K562 (cell line): Measurements from ENCODE around the gene TBC1D2. TPM values are rescaled to one million over a fixed set of nuclear protein-coding genes. Genes with fewer than 3 reads are reported as not detected.
A peak's percentile ranks its signal among the peaks of the same experiment; 100 is the strongest.

Experiments used
- ATAC-seq: fragments of 200-7000 bp; cut with Tn5 transposase; 3 replicates; pipeline ENCODE4 v1.9.1; 2020; ENCODE audit warnings: moderate library complexity
- BruUV-seq: library from RNA; stranded (reverse); fragments of 400-500 nt; replicated peaks from 2 replicates; lab custom pipeline; 2021; lab: Mats Ljungman, UMichigan
- CTCF ChIA-PET: fragments of 300-600 bp; formaldehyde crosslinking; extraction: SDS; loops from one replicate; lab custom pipeline; 2021; ENCODE audit warnings: low intra/inter-chr PET ratio; lab: Yijun Ruan, JAX
- POLR2A ChIA-PET: fragments of 300-600, 350-650 bp; sonication (Branson Sonifier 250); formaldehyde crosslinking; extraction: SDS; loops from one replicate; lab custom pipeline; 2021; ENCODE audit warnings: antibody characterized with exemption, inconsistent platforms; lab: Yijun Ruan, JAX
- DNase-seq, 4 experiments: peaks; one replicate each; pipeline versions ENCODE4 v3.0.0 to v3.0.0-alpha.2; 2011 to 2018; ENCODE audit warnings: low spot score in 3 of 4, mixed read lengths in 3 of 4; ENCODE audit errors: extremely low read depth in 1 of 4
- FAIRE-seq: peaks from 2 replicates; lab custom pipeline; 2011; peaks lifted over from hg19 to GRCh38; lab: Jason Lieb, UNC
- H2AFZ ChIP-seq: 2 replicates; pipeline ENCODE4 v1.6.0; 2011; ENCODE audit warnings: low read depth, low read length, control low read depth, inconsistent platforms
- H3K27ac ChIP-seq: fragments of 200-600 bp; 3 replicates; pipeline ENCODE4 v1.8.0; 2011; ENCODE audit warnings: low read depth, mild to moderate bottlenecking, control low read depth, inconsistent platforms, low read length, moderate library complexity, mixed read lengths; ENCODE audit errors: extremely low read depth
- H3K27me3 ChIP-seq, 2 experiments: fragments of 300-600 bp in 1 of 2; 2 replicates in 1 of 2; 3 replicates in 1 of 2; pipeline versions ENCODE4 v1.6.0 to v1.8.0; 2011; ENCODE audit warnings: inconsistent platforms in 2 of 2, low read length in 2 of 2, mild to moderate bottlenecking in 1 of 2, mixed read lengths in 1 of 2, moderate library complexity in 1 of 2; ENCODE audit not compliant: control insufficient read depth in 2 of 2, insufficient read depth in 2 of 2
- H3K36me3 ChIP-seq: fragments of 300-600 bp; 3 replicates; pipeline ENCODE4 v1.8.0; 2011; ENCODE audit warnings: mild to moderate bottlenecking, low read length, inconsistent platforms; ENCODE audit not compliant: control insufficient read depth, insufficient read depth
- H3K4me1 ChIP-seq, 2 experiments: fragments of 200-600 bp in 1 of 2; replicated peaks in 1 of 2; 2 replicates in 1 of 2; 3 replicates in 1 of 2; pipeline versions ENCODE4 v1.5.1 to v1.8.0; 2011; ENCODE audit warnings: inconsistent platforms in 2 of 2, low read length in 2 of 2, mild to moderate bottlenecking in 1 of 2, mixed read lengths in 1 of 2, moderate library complexity in 1 of 2; ENCODE audit not compliant: control insufficient read depth in 2 of 2, insufficient read depth in 2 of 2
- H3K4me2 ChIP-seq: 2 replicates; pipeline ENCODE4 v1.6.1; 2011; ENCODE audit warnings: low read length, control low read depth, inconsistent platforms, mixed read lengths; ENCODE audit not compliant: insufficient read depth
- H3K4me3 ChIP-seq: fragments of 200-600 bp; sonication (generic), shearing (Covaris generic); 2 replicates; pipeline ENCODE4 v1.5.1; 2016; ENCODE audit warnings: control low read depth, inconsistent platforms
- H3K79me2 ChIP-seq: fragments of 200-600 bp; 3 replicates; pipeline ENCODE4 v1.8.0; 2011; ENCODE audit warnings: low read length, inconsistent platforms; ENCODE audit not compliant: control insufficient read depth, insufficient read depth
- H3K9ac ChIP-seq, 2 experiments: 2 replicates each; pipeline versions ENCODE4 v1.6.0 to v1.6.1; 2011; ENCODE audit warnings: low read depth in 2 of 2, low read length in 2 of 2, control low read depth in 1 of 2, inconsistent platforms in 1 of 2, mild to moderate bottlenecking in 1 of 2, mixed read lengths in 1 of 2; ENCODE audit not compliant: insufficient read depth in 1 of 2
- H3K9me1 ChIP-seq: one replicate; pipeline ENCODE4 v1.6.0; 2011; ENCODE audit warnings: inconsistent platforms, mild to moderate bottlenecking, low read length, moderate library complexity; ENCODE audit not compliant: control insufficient read depth, insufficient read depth
- H3K9me3 ChIP-seq: replicated peaks from 2 replicates; pipeline ENCODE4 v1.5.1; 2011; ENCODE audit warnings: low read depth, low read length, inconsistent platforms; ENCODE audit not compliant: control insufficient read depth, insufficient read depth
- H4K20me1 ChIP-seq: replicated peaks from 2 replicates; pipeline ENCODE4 v1.6.1; 2011; ENCODE audit warnings: low read length, inconsistent platforms, mixed read lengths; ENCODE audit not compliant: control insufficient read depth, insufficient read depth
- RAD21 ChIP-seq, 2 experiments: fragments of 250-450 bp in 1 of 2; fragments of 450-650 bp in 1 of 2; sonication (Bioruptor Pico) in 1 of 2; formaldehyde crosslinking in 1 of 2; IDR thresholded peaks in 1 of 2; conservative IDR thresholded peaks in 1 of 2; 2 replicates each; pipeline versions ENCODE4 v1.4.0 to v1.8.0; 2020 to 2022; ENCODE audit warnings: mild to moderate bottlenecking in 2 of 2, moderate library complexity in 1 of 2
- TEAD2 ChIP-seq: fragments of 450-650 bp; IDR thresholded peaks from 2 replicates; pipeline ENCODE4 v1.6.1; 2016; ENCODE audit warnings: missing genetic modification characterization, control low read depth, missing compliant biosample characterization
- WGBS: fragments of 100-300 bp; shearing (Covaris generic); methylation state at CpG from one replicate; pipeline ENCODE4 v1.1.6; 2016; ENCODE audit warnings: low coverage, mixed read lengths; ENCODE audit not compliant: insufficient coverage; ENCODE audit errors: missing lambda C conversion rate; 5-methylcytosine and 5-hydroxymethylcytosine counted together
- in situ Hi-C: fragments of 300-500 bp; cut with MboI; formaldehyde crosslinking; loops from 4 replicates; pipeline ENCODE4 v1.15.0; 2018; ENCODE audit warnings: inconsistent platforms, mixed read lengths
- intact Hi-C: fragments of 100-400 bp; cut with micrococcal nuclease; formaldehyde crosslinking; loops from 2 replicates; pipeline ENCODE4 v1.14.2; 2022
- polyA plus RNA-seq, 8 experiments: library from polyadenylated mRNA; depleted of rRNA in 4 of 8; stranded (reverse) in 5 of 8; unstranded in 3 of 8; fragments of >200 nt; fragmentation: Nextera tagmentation in 2 of 8; fragmentation: Illumina TruSeq in 1 of 8; extraction: Ambion mirVana in 2 of 8; extraction: Trizol in 1 of 8; gene quantifications; 2 replicates each; pipeline versions ENCODE4 v1.2.1 to v1.2.3, GENCODE V29; 2011 to 2014; ENCODE audit warnings: inconsistent platforms in 1 of 8, missing spikeins in 1 of 8
- total RNA-seq, 7 experiments: library from RNA; depleted of rRNA in 6 of 7; stranded (reverse); fragments of >200 nt in 6 of 7; fragmentation: Illumina TruSeq in 2 of 7; extraction: Trizol in 2 of 7; gene quantifications; 2 replicates each; pipeline versions ENCODE4 v1.2.1 to v1.2.3, GENCODE V29; 2011 to 2021; ENCODE audit warnings: low replicate concordance in 1 of 7
- TF ChIP-seq, protein P1 (sequence below), 3 experiments: IDR thresholded peaks in 2 of 3; conservative IDR thresholded peaks in 1 of 3; 2 replicates each; pipeline ENCODE4 v1.5.1; 2011 to 2012; ENCODE audit warnings: low read length in 3 of 3, mild to moderate bottlenecking in 3 of 3, control low read depth in 2 of 3, improper control_type of control experiment in 1 of 3, inconsistent platforms in 1 of 3, low read depth in 1 of 3, mixed read lengths in 1 of 3, moderate library complexity in 1 of 3; ENCODE audit not compliant: insufficient read depth in 2 of 3

Gene TBC1D2
- total and polyA plus RNA-seq, 9 of the 15 experiments (the other 6 are each of a cell fraction or from before 2014, with no cell fraction given), result 0.10 to 7.0 (median 2.5) TPM

DNA sequence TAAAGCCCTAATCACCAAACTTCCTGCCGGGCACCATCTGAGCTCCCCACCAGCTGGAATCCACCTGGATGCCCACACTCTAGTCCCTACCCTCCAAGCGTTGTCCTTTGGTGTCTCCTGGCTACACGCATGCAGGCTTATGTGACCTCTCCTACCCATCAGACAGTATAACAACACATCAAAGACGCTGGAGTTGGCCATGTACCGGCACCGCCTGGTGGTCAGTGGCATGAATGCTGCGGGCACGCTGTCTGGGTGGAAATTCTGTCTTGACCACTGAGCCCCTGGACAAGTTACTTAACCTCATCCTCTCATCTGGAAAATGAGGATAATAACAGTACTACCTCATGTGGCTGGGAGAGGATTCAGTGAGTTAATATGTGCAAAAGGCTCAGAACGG lies 39.6 kb downstream of the TBC1D2 start:
- no peak overlapping the region for H2AFZ ChIP-seq
- peak in 1 of 2 experiments; percentile 36; a peak in 2 of 4 replicates for TF ChIP-seq RAD21 (CRISPR knock-in tag; conservative IDR thresholded peaks at IDR 0.05 in 1 of 2, IDR thresholded peaks at IDR 0.05 in 1 of 2)
- TF ChIP-seq, protein P1, sequence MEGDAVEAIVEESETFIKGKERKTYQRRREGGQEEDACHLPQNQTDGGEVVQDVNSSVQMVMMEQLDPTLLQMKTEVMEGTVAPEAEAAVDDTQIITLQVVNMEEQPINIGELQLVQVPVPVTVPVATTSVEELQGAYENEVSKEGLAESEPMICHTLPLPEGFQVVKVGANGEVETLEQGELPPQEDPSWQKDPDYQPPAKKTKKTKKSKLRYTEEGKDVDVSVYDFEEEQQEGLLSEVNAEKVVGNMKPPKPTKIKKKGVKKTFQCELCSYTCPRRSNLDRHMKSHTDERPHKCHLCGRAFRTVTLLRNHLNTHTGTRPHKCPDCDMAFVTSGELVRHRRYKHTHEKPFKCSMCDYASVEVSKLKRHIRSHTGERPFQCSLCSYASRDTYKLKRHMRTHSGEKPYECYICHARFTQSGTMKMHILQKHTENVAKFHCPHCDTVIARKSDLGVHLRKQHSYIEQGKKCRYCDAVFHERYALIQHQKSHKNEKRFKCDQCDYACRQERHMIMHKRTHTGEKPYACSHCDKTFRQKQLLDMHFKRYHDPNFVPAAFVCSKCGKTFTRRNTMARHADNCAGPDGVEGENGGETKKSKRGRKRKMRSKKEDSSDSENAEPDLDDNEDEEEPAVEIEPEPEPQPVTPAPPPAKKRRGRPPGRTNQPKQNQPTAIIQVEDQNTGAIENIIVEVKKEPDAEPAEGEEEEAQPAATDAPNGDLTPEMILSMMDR (IDR thresholded peaks at IDR 0.05 in 2 of 3, conservative IDR thresholded peaks at IDR 0.05 in 1 of 3; ENCODE audit: insufficient read depth in 2 of 3, low read depth in 1 of 3, low read length in 3 of 3), result peak in 2 of 3 experiments; percentile 23 to 39; a peak in 2 of 6 replicates
- TF ChIP-seq TEAD2 (tag), result no peak
- DNase-seq (no peak), ATAC-seq (peak; percentile 61), FAIRE-seq (peak; percentile 55)
- intact Hi-C loops (no loop called here), in situ Hi-C loops (no loop called here)
- no peaks in the 10 kb centered on the region for H3K9me1 ChIP-seq
- H3K9ac ChIP-seq, result no peak overlapping the region
- no peaks in the 10 kb centered on the region for H3K79me2 ChIP-seq
- ChIA-PET POLR2A (interaction anchor here (0.6 kb wide), 1 partner anchor 35 kb away, joined by 3 read pairs; no protein-coding TSS in a partner anchor), CTCF (no interaction called here)
- H3K4me1 ChIP-seq, result peaks cover 0 to 2% of the 10 kb centered on the region in 2 experiments; a peak in 1 of 5 replicates
- peaks cover 20% of the 10 kb centered on the region; the same call in 2 of the 3 replicates for H3K36me3 ChIP-seq
- H3K27me3 ChIP-seq, result no peaks in the 10 kb centered on the region
- no peaks in the 10 kb centered on the region for H3K9me3 ChIP-seq
- WGBS, result 88% methylated on average over 9 of the region's 9 CpGs
- no peak overlapping the region for H3K27ac ChIP-seq
- no peak overlapping the region for H3K4me3 ChIP-seq
- no peaks in the 10 kb centered on the region for H4K20me1 ChIP-seq
- BruUV-seq, result no TSS peak
- H3K4me2 ChIP-seq, result no peak overlapping the region
